ENCODE results near the gene LSM12. TPM values are rescaled to one million over a fixed set of nuclear protein-coding genes. Genes with fewer than 3 reads are reported as not detected.
"Not testable (repeated sequence)": the region's sequence is repeated elsewhere in the genome, so short reads cannot be mapped to it uniquely, and the experiment has no call there.

LSM12 gene
- total RNA-seq, 4 donors from 2014 or later: 27.8 to 44.6 (median 33.3) TPM

DNA sequence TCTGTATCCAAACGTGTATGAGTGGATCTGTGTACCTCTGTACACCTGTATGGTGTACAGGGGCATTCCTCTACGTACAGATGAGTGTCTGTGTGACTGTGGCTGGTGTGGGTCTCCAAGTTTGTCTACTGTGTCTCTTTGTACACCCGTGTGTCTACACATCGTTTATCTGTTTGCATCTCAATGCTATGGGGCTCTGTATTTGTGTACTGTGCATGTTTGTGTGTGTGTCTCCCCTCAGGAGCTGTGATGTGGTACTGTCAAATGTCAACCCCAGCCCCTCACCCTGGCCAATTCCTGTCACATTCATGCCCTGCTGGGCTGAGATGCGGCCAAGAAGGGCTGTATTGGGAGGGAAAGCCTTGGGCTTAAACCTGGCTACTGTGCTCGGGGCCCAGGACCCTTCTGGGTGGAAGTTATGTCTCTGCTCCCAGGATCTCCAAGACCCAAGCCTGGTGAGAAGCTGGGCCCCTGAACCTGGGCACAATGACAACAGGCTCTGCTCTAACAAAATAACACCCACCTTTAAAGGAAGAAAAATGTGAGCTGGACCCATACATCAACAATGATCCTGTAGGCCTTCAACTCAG is 65.5 kb downstream of the LSM12 start:
- Histone ChIP-seq H3K36me3 (no peaks in the 10 kb centered on the region), H3K27ac (no peak overlapping the region), H3K4me3 (no peak overlapping the region), H3K9me3 (no peaks in the 10 kb centered on the region), H3K4me1 (peaks cover 18% of the 10 kb centered on the region), H3K27me3 (peaks cover 17% of the 10 kb centered on the region)
- TF ChIP-seq, protein P1, sequence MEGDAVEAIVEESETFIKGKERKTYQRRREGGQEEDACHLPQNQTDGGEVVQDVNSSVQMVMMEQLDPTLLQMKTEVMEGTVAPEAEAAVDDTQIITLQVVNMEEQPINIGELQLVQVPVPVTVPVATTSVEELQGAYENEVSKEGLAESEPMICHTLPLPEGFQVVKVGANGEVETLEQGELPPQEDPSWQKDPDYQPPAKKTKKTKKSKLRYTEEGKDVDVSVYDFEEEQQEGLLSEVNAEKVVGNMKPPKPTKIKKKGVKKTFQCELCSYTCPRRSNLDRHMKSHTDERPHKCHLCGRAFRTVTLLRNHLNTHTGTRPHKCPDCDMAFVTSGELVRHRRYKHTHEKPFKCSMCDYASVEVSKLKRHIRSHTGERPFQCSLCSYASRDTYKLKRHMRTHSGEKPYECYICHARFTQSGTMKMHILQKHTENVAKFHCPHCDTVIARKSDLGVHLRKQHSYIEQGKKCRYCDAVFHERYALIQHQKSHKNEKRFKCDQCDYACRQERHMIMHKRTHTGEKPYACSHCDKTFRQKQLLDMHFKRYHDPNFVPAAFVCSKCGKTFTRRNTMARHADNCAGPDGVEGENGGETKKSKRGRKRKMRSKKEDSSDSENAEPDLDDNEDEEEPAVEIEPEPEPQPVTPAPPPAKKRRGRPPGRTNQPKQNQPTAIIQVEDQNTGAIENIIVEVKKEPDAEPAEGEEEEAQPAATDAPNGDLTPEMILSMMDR (IDR thresholded peaks at IDR 0.05): no peak
- TF ChIP-seq POLR2AphosphoS5 (IDR thresholded peaks at IDR 0.05): no peak
- TF ChIP-seq EP300 (IDR thresholded peaks at IDR 0.05): no peak
- no peak for TF ChIP-seq POLR2A (IDR thresholded peaks at IDR 0.05)
- 91% methylated on average over 5 of the region's 6 CpGs for WGBS
- no peak for DNase-seq (ENCODE audit: low spot score in 2 of 2)

DNA sequence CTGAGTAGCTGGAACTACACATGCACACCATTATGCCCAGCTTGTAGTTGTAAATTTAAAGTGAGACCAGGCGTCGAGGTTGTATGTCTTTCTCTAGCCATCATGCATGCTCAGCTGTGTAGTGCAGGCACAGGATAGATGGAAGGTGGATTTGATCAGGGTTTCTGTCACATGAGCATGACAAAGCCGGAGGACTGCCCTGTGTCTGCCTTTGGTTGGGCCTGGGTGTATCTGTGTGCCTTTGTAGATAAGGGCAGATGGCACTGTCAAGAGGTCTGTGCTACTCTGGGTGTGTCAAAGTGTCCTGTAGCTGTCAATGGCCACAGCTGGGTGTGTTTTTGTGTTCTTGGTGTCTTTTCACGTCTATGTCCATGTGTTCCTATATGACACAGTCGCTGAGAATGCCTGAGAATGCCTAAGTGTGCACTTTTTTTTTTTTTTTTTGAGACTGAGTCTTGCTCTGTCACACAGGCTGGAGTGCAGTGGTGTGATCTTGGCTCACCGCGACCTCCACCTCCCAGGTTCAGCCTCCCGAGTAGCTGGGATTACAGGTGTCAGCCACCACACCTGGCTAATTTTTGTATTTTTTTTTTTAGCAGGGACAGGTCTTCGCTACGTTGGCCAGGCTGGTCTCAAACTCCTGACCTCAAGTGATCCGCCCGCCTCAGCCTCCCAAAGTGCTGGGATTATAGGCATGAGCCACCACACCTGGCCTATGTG is 66.2 kb downstream of the LSM12 start:
- Histone ChIP-seq H3K27me3 (peaks cover 12% of the 10 kb centered on the region), H3K9me3 (no peaks in the 10 kb centered on the region), H3K4me3 (no peak overlapping the region), H3K36me3 (no peaks in the 10 kb centered on the region), H3K4me1 (peaks cover 11% of the 10 kb centered on the region), H3K27ac (no peak overlapping the region)
- no peak for DNase-seq (ENCODE audit: low spot score in 2 of 2)
- 88% methylated on average over 12 of the region's 12 CpGs for WGBS
- TF ChIP-seq POLR2AphosphoS5 (IDR thresholded peaks at IDR 0.05) (no peak), POLR2A (IDR thresholded peaks at IDR 0.05) (no peak), EP300 (IDR thresholded peaks at IDR 0.05) (no peak)
- TF ChIP-seq, protein P1 (IDR thresholded peaks at IDR 0.05): no peak

DNA sequence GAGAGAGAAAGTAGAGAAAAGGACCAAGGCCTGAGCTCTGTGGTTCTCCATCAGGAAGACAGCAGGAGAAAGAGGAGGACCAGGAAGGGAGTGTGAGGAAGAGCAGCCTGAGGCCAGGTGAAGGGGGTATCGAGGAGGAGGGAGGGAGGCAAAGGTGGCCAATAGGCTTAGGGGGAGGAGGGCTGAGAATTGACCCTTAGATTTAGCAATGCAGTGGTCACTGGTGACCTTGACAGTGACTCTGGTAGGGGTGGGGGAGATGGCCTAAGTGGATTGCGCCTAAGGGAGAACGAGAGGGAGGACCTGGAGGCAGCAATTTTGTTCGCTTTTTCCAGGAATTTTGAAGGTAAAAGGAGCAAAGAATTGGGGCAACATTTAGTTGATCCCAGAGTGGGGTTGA is 67.4 kb downstream of the LSM12 start:
- Histone ChIP-seq H3K27me3 (peaks cover 13% of the 10 kb centered on the region), H3K36me3 (no peaks in the 10 kb centered on the region), H3K4me1 (peaks cover 10% of the 10 kb centered on the region), H3K4me3 (no peak overlapping the region), H3K27ac (no peak overlapping the region), H3K9me3 (no peaks in the 10 kb centered on the region)
- TF ChIP-seq, protein P1 (IDR thresholded peaks at IDR 0.05): no peak
- no peak for TF ChIP-seq EP300 (IDR thresholded peaks at IDR 0.05)
- DNase-seq (ENCODE audit: low spot score in 2 of 2): no peak
- 84% methylated on average over 4 of the region's 4 CpGs for WGBS

DNA sequence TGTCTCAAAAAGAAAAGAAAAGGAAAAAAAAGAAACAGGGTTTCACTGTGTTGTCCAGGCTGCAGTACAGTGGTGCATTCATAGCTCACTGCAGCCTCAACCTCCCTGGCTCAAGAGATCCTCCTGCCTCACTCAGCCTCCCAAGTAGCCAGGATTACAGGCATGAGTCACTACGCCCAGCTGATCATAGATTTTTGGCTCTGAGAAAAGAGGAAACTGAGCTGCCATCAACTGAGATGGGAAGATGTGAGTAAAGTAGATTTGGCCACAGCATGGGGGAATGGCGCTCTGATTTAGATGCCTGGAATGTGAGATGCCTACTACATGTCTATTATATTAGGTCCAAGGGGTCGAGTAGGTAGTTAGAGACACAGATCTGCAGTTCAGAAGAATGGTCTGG is 67.9 kb downstream of the LSM12 start:
- TF ChIP-seq POLR2AphosphoS5 (IDR thresholded peaks at IDR 0.05) (no peak), EP300 (IDR thresholded peaks at IDR 0.05) (no peak), POLR2A (IDR thresholded peaks at IDR 0.05) (no peak)
- TF ChIP-seq, protein P1 (IDR thresholded peaks at IDR 0.05): no peak
- no peak for DNase-seq (ENCODE audit: low spot score in 2 of 2)
- no peak overlapping the region for H3K27ac ChIP-seq
- H3K4me3 ChIP-seq: no peak overlapping the region
- H3K4me1 ChIP-seq: peaks cover 10% of the 10 kb centered on the region
- H3K36me3 ChIP-seq: no peaks in the 10 kb centered on the region
- no peaks in the 10 kb centered on the region for H3K9me3 ChIP-seq
- WGBS: 70% methylated on average over 3 of the region's 3 CpGs
- H3K27me3 ChIP-seq: peaks cover 16% of the 10 kb centered on the region

DNA sequence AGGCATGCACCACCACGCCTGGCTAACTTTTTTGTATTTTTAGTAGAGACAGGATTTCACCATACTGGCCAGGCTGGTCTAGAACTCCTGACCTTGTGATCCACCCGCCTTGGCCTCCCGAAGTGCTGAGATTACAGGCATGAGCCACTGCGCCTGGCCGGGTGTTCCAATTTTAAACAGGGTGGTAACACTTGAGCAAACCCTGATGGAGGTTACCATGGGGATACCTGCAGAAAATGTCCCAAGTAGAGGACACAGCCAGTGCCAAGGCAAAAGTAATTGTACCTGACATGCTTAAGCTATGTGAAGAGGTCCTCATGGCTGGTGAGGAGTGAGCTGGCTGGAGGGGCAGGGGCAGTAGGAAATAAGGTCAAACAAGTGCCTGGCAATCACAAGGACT is 69.3 kb downstream of the LSM12 start:
- not testable (repeated sequence) for H3K4me3 ChIP-seq; H3K9me3 ChIP-seq; H3K27ac ChIP-seq; H3K36me3 ChIP-seq; DNase-seq (ENCODE audit: low spot score in 2 of 2)
- H3K4me1 ChIP-seq: peaks cover 10% of the 10 kb centered on the region
- H3K27me3 ChIP-seq: peaks cover 16% of the 10 kb centered on the region
- WGBS: 97% methylated on average over 5 of the region's 5 CpGs

Measured in suprapubic skin (tissue), 4 donors.